GM19324 (cell line): Measurements from ENCODE around the gene IGF1R.
"Not testable (repeated sequence)": the region's sequence is repeated elsewhere in the genome, so short reads cannot be mapped to it uniquely, and the experiment has no call there.

Experiments
- ATAC-seq: cut with Tn5 transposase; IDR thresholded peaks from one replicate; pipeline ENCODE4 v1.9.1; 2021; ENCODE audit warnings: mild to moderate bottlenecking, moderate library complexity; ENCODE audit not compliant: unreplicated experiment, low FRiP score

The IGF1R gene

GRCh38 chr15:99002226-99002625 lies 353.9 kb downstream of the IGF1R start:
- no peak for ATAC-seq

GRCh38 chr15:99003317-99003716 lies 355.0 kb downstream of the IGF1R start:
- ATAC-seq: not testable (repeated sequence)

- ATAC-seq: not testable (repeated sequence)
These were observed 356.9 kb downstream of the IGF1R start for GRCh38 chr15:99004998-99005974.

- ATAC-seq: no peak
These were observed 357.8 kb downstream of the IGF1R start for GRCh38 chr15:99006146-99006545.

- ATAC-seq: no peak
These were observed 358.7 kb downstream of the IGF1R start for GRCh38 chr15:99006904-99007495.

- ATAC-seq: no peak
These were observed 361.5 kb downstream of the IGF1R start for GRCh38 chr15:99009741-99010330.

- no peak for ATAC-seq
These were observed 362.4 kb downstream of the IGF1R start for GRCh38 chr15:99010768-99011167.
